Stimulated activated CD8-positive, alpha-beta memory T cell treated with anti-CD3 and anti-CD28 coated beads, Interleukin-15, amount 100 ng/mL, for 24 hours (primary cell): Measurements from ENCODE around the gene PPT1.
"Not testable (repeated sequence)": the region's sequence is repeated elsewhere in the genome, so short reads cannot be mapped to it uniquely, and the experiment has no call there.

Source experiments
- DNase-seq: peaks from one replicate; pipeline ENCODE4 v3.0.0-alpha.2; 2020; ENCODE audit warnings: low read depth

The PPT1 gene

GRCh38 chr1:40057310-40058030, 39.6 kb downstream of the PPT1 start:
- no peak for DNase-seq

- no peak for DNase-seq
These were observed 40.3 kb downstream of the PPT1 start for GRCh38 chr1:40056519-40057309.

DNA sequence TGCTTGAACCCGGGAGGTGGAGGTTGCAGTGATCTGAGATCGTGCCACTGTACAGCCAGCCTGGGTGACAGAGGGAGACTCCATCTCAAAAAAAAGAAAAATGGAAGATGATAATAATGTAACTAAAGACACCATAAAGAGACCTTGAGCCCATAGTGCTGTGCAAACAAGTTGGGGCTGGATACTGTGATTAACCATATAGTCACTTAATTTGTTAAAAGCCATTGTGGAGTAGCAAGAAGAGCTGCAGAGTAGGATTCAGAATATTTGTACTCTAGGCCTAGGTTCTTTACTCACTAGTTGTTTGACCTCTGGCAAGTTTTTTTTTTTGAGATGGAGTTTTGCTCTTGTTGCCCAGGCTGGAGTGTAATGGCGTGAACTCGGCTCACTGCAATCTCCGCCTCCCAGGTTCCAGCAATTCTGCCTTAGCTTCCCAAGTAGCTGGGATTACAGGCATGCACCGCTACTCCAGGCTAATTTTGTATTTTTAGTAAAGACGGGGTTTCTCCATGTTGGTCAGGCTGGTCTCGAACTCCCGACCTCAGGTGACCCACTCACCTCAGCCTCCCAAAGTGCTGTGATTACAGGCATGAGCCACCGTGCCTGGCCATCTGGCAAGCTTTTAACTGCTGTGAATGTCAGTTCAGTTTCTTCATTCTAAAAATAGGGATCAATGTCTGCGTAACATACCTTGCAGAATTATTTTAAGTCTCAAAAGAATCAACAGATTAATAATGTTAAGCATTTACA, 43.7 kb downstream of the PPT1 start:
- DNase-seq: no peak

DNA sequence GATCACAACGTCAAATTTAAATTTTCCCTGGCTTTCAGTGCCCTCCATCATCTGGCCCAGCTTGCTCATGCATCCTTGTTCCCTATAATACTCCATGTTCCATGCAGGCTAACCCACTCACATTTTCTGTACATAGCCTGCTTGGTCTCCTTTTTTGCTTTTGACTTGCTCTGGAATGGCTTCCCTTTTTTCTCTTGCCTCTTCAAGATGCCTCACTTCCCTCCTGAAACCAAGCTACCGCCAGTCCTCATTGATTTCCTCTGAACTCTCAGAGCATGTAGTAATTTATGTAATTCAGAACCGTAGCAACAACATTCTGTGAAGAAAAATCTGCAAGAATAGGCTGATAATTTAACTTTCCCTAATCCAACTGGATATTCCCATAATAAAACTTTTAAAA, 46.2 kb downstream of the PPT1 start:
- no peak for DNase-seq

DNA sequence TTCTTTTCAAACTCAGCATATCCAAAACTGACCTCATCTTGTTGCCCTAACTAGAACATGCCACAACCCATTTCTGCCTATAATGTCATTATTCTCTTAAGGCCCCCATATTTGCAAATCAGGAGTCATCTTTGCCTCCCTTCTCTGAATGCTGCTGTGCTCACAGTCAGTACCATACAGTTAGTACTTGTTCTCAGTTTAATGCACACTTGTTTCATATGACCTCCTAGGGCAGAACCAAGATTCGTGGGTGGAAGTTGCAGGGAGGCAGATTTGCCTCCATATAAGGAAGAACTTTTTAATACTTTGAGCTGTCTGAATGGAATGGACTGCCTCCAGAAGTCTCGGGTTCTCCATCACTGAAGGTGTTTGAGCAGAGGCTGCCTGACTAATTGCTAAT, 47.3 kb downstream of the PPT1 start:
- DNase-seq: no peak

DNA sequence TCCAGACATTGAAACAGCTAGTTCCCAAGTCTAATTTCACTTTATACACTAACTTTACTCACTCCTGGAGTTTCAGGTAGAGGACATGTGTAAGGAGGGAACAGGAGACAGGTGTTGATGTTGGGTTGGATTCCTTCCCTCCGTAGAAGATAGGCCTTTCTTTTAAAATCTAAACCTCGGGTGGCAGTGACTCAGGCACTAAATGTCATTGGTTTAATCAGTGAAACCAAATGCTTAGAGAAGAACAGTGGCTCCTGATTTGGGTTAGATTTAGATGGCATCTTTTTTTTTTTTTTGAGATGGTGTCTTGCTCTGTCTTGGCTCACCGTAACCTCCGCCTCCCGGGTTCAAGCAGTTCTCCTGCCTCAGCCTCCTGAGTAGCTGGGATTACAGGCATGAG, 49.3 kb downstream of the PPT1 start:
- DNase-seq: no peak

DNA sequence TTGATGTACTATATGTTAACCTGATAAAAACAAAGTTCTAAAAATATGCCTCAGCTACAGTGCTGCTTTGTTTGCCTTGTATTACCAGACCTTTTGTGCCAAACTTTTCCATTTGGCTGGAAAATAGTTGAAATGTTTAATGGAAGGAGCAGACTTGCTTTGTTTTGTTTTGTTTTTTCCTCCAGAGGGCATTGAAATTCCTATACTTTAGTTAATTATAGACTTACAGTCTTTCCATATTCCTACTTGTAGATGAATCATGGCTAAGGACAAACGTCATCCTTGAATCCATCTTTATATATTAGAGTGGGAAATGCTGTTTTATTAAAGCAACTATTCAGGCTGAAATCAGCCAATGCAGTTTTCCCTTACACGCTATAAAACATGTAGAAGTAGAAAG, 49.8 kb downstream of the PPT1 start:
- DNase-seq: no peak

- no peak for DNase-seq
These were observed 51.3 kb downstream of the PPT1 start for GRCh38 chr1:40045766-40046165.

DNA sequence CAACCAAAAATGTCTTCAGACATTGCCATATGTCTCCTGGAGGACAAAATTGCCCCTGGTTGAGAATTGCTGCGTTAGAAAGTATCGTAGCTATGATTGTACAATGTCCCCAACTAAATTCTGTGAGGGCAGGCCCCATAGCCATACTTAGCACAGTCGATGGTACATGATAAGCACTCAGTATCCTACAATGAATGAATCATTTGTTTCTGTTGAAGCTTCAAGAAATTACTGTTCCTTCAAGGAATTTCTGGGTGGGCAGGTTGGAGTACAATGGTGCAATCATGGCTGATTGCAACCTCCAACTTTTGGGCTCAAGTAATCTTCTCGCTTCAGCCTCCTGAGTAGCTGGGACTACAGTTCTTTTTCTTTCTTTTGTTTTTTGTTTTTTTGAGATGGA, 51.9 kb downstream of the PPT1 start:
- DNase-seq: no peak

GRCh38 chr1:40044110-40044509, 52.9 kb downstream of the PPT1 start:
- DNase-seq: no peak

- DNase-seq: no peak
These were observed 54.7 kb downstream of the PPT1 start for GRCh38 chr1:40042341-40042740.

DNA sequence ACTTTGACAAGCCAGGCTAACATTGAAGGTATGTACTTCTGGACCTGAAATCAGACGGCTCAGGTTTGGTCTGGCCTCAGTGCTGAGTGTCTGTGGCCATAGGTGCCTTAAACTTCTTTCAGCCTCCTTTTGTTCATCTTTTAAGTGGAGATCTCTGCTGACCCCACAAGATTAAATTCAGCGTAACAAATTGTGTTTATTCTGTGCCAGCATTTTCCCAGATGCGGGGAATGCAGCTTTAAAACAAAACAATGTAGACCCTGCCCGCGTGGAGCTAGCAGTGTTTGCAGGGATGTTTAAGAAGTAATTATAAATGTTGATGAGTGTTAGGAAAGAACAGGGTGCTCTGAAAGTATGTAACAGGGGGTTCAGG, 55.6 kb downstream of the PPT1 start:
- no peak for DNase-seq

GRCh38 chr1:40040511-40041465, 56.3 kb downstream of the PPT1 start, which contains the start of gene CAP1:
TSS of gene CAP1 (plus strand) at chr1:40040729. CDS start at chr1:40059347, 18,618 bp downstream.
- DNase-seq: peak; percentile 99

GRCh38 chr1:40039757-40040510, 57.1 kb downstream of the PPT1 start:
- DNase-seq: peak; percentile 47

DNA sequence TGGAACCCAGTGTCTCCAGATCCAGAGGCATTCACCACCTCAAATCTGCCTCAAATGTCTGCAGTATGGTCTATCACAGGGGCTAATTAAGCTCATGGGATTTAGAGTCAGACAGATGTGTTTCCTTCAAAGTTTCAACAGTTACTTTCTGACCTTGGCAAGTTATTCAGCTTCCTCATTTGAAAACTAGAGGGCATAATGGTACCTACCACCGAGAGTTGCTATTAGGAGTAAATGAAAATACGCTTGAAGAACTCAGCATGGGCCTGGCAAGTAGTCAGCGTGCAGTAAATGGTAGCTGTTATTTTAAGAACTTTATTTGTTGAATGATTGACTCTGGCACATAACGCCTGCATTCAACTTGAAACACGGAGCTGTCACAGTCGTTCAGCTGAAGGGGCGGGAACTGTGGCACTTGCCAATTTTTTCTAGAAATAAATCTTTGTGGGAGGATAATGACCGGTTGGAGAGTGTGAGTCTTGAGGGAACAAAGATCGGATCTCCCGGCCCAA, 57.8 kb downstream of the PPT1 start:
- DNase-seq: no peak

DNA sequence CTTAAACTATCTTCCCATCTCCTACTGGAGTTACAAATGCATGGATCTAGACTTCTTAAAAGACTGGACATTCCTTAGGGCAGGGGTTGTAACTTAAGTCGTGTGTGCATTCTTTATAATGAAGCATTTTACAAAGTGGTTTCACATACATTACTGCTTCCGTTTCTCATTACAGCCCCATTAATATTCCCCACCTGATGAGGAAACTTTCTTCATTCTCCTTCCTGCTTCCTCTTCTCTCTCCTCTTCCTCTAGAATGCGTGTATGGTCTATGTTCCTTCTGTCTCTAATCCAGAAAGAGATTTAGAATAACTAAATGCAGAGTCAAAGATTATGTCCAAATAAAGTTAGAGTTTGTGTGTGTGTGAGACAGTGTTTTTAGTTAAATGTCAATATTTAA, 58.4 kb downstream of the PPT1 start:
- DNase-seq: no peak

DNA sequence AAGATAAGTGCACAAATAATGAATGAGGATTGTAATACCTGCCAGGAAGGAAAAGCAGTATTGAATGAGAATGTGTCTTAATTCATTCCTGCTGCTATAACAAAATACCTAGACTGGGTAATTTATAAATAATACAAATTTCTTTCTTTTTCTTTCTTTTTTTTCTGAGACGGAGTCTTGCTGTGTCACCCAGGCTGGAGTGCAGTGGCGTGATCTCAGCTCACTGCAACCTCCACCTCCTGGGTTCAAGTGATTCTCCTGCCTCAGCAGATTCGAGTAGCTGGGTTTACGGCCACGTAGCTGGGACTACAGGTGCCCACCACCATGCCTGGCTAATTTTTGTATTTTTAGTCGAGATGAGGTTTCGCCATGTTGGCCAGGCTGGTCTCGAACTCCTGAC, 59.8 kb downstream of the PPT1 start:
- DNase-seq: not testable (repeated sequence)

DNA sequence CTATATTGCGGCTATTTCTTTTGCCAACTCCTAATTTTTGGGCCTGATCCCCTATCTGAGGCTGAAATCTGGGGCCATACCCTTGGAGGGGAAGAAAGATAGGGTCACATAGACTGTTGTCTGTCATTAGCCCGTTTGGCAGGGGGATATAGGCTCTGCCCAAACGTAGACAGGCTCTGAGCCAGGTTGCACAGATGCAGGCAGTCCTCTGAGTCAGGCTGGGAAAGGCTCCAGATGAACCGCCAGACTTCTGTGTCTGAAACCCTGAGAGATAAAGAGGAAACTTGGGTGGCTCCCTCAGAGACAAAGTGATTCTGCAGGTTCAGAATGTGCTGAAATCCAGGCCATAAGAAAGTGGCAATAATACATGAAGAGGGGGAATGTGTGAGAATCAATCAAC, 60.5 kb downstream of the PPT1 start:
- no peak for DNase-seq

DNA sequence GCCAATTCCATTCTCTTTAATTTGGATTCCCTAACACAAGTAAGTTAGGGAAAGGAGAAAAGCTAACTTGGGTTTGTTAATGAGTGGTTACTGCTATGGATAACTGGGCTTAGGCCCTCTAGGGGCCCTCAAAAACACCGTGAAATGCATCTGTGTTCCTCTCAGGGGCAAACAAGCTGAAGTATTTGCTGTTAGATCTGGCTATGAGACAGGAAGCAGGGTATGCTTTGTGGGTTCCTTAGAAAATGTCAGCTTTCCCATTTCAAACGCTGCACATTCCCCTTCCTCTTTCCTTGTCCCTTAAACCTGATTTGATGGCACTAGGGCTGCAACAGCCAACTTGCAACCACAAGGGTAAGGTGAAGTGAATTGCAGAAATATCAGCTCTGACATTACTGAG, 62.2 kb downstream of the PPT1 start:
- no peak for DNase-seq

- no peak for DNase-seq
These were observed 64.7 kb downstream of the PPT1 start for GRCh38 chr1:40032240-40032891.
